Fibroblast of the aortic adventitia (primary cell): Measurements from ENCODE around the gene SPATA31C2. TPM values are rescaled to one million over a fixed set of nuclear protein-coding genes. Genes with fewer than 3 reads are reported as not detected.
"Not testable (repeated sequence)": the region's sequence is repeated elsewhere in the genome, so short reads cannot be mapped to it uniquely, and the experiment has no call there.

ENCODE experiments used
- DNase-seq: peaks from one replicate; pipeline ENCODE4 v3.0.0-alpha.2; 2010; ENCODE audit warnings: low read depth
- H3K4me3 ChIP-seq: 2 replicates; pipeline ENCODE4 v1.5.1; 2011; ENCODE audit warnings: low read depth, mild to moderate bottlenecking, control low read depth, low read length, moderate library complexity
- CTCF ChIP-seq: IDR thresholded peaks from 2 replicates; pipeline ENCODE4 v1.5.1; 2011; ENCODE audit warnings: mild to moderate bottlenecking, low read length, control low read depth, inconsistent platforms; ENCODE audit not compliant: insufficient read depth
- total RNA-seq: library from RNA; depleted of rRNA; stranded (reverse); fragments of >200 nt; gene quantifications from 2 replicates; pipeline ENCODE4 v1.2.3, GENCODE V29; 2012; ENCODE audit warnings: low replicate concordance

The SPATA31C2 gene
- total RNA-seq, 1 donor: not detected

GRCh38 chr9:88113156-88114130 lies 24.8 kb downstream of the SPATA31C2 start:
- H3K4me3 ChIP-seq, DNase-seq: not testable (repeated sequence)

GRCh38 chr9:88110026-88110425 lies 28.2 kb downstream of the SPATA31C2 start:
- no peak overlapping the region for H3K4me3 ChIP-seq
- DNase-seq: no peak
- no peak for TF ChIP-seq CTCF

GRCh38 chr9:88108779-88109178 lies 29.5 kb downstream of the SPATA31C2 start:
- DNase-seq: no peak
- TF ChIP-seq CTCF: no peak
- no peak overlapping the region for H3K4me3 ChIP-seq

- peak; percentile 64 for DNase-seq
- TF ChIP-seq CTCF: peak; percentile 67
- no peak overlapping the region for H3K4me3 ChIP-seq
These were observed 31.8 kb downstream of the SPATA31C2 start for GRCh38 chr9:88106492-88106891.

- peak; percentile 8 for DNase-seq
- TF ChIP-seq CTCF: no peak
- H3K4me3 ChIP-seq: no peak overlapping the region
These were observed 45.4 kb downstream of the SPATA31C2 start for GRCh38 chr9:88092797-88093331.

- DNase-seq: peak; percentile 83
- no peak overlapping the region for H3K4me3 ChIP-seq
- TF ChIP-seq CTCF: no peak
These were observed 48.1 kb downstream of the SPATA31C2 start for GRCh38 chr9:88090151-88090581.

GRCh38 chr9:88087906-88088305 lies 50.4 kb downstream of the SPATA31C2 start:
- no peak overlapping the region for H3K4me3 ChIP-seq
- DNase-seq: no peak
- TF ChIP-seq CTCF: no peak
